Choroid plexus epithelial cell (primary cell): ENCODE results near the gene PRSS38.

Source experiments
- DNase-seq: peaks from one replicate; pipeline ENCODE4 v3.0.0-alpha.2; 2010; ENCODE audit warnings: low read depth
- H3K4me3 ChIP-seq: 2 replicates; pipeline ENCODE4 v1.5.1; 2011; ENCODE audit warnings: low read depth, mild to moderate bottlenecking, control low read depth, low read length, moderate library complexity
- CTCF ChIP-seq: conservative IDR thresholded peaks from 2 replicates; pipeline ENCODE4 v1.5.1; 2011; ENCODE audit warnings: low read depth, mild to moderate bottlenecking, control low read depth, inconsistent platforms, low read length, moderate library complexity

PRSS38 gene

DNA sequence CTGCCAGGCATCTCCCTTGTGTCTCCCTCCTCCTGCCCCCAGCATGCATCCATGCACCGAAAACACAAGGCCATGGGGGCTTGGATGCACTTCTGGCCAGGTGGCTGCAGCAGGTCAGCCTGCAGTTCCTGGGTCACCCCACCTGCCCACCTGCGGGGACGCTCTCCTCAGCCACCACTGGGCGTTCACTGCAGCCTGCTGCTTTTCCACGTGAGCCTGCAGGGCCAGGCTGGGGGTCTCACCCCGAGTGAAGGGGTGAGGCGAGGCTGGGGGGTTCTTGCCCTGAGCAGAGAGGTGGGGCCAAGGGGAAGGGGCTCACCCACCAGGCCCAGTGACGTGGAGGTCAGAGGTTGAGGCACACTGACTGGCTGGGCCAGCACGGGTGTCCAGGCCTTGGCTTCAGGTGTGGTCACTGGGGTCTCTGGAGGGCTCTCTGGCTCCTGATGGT is 67.6 kb downstream of the PRSS38 start:
- H3K4me3 ChIP-seq: no peak overlapping the region
- TF ChIP-seq CTCF: no peak
- no peak for DNase-seq

- no peak for TF ChIP-seq CTCF
- DNase-seq: no peak
- H3K4me3 ChIP-seq: no peak overlapping the region
Observed at GRCh38 chr1:227883641-227884301, 68.3 kb downstream of the PRSS38 start.

DNA sequence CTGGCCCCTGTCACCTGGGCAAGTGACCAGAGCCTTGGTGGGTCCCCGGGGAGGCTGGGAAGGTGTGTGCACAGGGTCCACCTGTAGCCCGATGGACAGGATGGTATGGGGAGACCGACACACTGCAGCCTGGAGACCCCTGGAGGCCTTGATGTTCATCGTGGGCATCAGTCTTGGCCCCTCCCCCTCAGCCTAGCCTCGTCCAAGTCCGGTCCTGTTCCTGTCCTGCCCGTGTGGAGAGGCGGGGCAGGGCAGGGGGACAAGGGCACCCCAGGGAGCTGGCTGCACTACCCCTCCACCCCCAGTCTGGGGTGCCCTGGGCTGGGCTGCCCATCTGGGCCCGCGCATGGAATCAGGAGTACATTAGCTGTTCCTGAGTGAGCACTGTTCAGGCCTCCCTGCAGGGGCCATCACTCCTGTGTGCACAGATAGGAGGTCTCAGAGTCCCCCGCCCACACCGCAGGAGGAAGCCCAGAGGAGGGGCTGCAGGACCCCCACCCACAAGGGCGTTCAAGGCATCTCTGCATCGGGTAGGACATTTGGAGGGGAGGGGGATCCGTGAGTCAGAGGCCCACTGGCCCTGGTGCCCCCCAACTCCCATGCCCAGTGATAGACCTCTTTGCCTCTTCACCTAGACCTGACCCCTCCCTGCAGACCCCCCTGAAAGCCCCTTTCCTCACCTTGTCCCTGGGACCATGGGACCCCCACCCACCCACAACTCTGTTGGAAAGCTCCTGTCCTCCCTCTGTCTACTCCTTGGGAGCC is 69.1 kb downstream of the PRSS38 start:
- H3K4me3 ChIP-seq: no peak overlapping the region
- DNase-seq: no peak
- no peak for TF ChIP-seq CTCF

DNA sequence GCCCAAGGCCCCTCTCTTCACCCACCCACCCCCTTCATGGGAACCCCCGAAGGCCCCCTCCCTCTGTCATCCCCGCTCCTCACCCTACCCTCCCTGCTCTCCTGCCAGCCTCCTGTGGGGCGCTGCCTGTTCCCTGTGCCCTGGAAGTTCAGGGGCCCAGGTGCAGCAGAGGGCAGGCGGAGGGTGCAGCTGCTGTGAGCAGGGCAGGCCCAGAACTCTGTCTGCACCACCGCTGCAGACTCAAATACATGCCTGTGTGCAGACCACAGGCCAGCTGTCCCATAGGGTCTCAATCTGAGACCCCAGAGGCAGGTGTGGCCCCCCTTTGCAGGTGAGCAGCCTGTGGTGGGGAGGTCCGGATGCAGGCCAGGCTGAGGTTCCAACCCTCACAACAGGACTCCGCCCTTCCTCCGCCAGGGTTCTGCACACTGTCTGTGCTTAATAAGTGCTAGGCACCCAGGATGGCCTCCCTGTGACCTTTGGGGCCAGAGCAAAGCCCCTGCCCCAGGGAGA is 69.7 kb downstream of the PRSS38 start:
- no peak overlapping the region for H3K4me3 ChIP-seq
- TF ChIP-seq CTCF: no peak
- DNase-seq: no peak

- peak; percentile 45 for DNase-seq
- H3K4me3 ChIP-seq: no peak overlapping the region
- no peak for TF ChIP-seq CTCF
Observed at GRCh38 chr1:227885648-227886502, 70.4 kb downstream of the PRSS38 start.

- TF ChIP-seq CTCF: no peak
- DNase-seq: no peak
- H3K4me3 ChIP-seq: no peak overlapping the region
Observed at GRCh38 chr1:227886503-227886961, 71.1 kb downstream of the PRSS38 start.
